Glomerular visceral epithelial cell (primary cell): ENCODE data around the gene NMRAL1.

Source experiments
- DNase-seq: peaks from one replicate; pipeline ENCODE4 v3.0.0-alpha.2; 2016; ENCODE audit errors: extremely low spot score

The NMRAL1 gene

DNA sequence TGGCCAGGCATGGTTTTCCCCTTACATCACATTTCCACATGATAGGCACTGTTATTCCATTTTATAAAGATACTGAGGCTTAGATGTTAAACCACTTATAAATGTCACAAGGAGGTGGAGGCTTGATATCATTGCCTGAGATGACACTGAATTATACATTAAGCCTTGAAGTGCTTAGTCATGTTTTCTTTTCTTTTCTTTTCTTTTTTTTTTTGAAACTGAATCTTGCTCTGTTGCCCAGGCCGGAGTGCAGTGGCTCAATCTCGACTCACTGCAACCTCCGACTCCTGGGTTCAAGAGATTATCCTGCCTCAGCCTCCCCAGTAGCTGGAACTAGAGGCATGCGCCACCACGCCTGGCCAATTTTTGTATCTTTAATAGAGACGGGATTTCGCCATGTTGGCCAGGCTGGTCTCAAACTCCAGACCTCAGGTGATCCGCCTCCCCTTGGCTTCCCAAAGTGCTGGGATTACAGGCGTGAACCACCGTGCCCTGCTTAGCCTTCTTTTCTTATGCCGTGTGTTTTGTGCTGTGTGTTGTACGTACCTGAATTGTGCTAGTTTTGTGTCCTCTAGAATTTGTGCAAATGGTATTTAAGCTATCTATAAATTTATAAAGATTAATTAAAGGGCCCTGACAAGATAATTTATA, 47.6 kb downstream of the NMRAL1 start:
- no peak for DNase-seq

DNA sequence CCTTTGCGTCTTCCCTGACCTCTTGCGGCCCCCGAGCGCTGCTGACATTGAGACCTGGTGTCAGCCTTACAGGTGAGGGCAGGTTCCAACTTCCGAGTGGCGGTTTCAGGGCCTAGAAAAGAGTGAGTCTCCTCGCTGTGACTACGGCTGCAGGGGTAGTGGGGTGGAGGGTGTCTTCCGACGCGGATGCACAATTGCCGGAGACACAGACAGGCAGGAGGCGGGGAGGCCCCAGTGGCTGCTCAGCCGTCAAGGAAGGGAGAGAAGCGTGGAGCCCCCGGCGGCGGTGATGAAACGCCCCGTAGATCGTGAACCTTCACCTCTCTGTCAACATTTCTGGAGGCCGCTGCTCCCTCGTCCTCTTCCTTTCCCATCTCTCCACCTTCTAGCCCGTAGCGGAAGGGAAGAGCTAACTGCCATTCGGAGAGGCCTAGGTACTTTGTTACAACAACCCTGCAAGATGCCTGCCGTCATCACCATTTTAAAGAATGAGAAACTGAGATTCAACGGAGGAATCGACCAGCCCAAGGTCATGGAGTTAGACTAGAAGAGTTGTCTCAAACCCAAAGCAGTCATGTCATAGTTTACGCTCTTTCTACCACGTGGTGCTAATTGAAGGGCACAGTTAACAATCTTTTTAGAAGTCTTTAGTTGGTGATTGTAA, 48.3 kb downstream of the NMRAL1 start:
- DNase-seq, result no peak

DNA sequence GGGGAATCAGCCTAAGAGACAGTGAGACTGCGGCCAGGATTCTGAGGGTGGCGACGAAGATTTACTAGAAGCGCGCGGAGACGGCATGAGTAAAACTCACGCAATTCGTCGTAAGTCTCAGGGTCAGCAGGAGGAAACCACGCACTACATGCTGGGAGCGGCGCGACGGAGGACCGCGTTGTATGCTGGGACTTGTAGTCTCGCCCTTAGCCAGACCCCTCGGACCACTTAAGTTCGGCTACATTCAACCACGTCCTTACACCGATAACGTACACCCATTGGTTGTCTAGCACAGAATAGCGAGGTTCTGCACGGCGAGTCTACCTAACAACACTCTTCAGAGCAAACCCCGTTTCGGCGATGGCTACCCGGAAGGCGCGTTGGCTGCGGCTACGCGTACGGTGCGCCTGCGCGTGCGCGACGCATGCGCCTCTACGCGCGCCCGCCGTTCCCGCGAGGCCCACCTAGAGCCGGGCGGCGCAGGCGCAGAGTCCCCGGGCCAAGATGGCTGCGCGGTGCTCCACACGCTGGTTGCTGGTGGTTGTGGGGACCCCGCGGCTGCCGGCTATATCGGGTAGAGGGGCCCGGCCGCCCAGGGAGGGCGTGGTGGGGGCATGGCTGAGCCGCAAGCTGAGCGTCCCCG, 48.9 kb downstream of the NMRAL1 start, which contains the start of gene DNAJA3:
Gene DNAJA3, plus strand, starts transcription at position 491 of the 643 bp plus-strand sequence. Its CDS starts 14 bp downstream, at position 505.
- DNase-seq, result peak; percentile 87

DNA sequence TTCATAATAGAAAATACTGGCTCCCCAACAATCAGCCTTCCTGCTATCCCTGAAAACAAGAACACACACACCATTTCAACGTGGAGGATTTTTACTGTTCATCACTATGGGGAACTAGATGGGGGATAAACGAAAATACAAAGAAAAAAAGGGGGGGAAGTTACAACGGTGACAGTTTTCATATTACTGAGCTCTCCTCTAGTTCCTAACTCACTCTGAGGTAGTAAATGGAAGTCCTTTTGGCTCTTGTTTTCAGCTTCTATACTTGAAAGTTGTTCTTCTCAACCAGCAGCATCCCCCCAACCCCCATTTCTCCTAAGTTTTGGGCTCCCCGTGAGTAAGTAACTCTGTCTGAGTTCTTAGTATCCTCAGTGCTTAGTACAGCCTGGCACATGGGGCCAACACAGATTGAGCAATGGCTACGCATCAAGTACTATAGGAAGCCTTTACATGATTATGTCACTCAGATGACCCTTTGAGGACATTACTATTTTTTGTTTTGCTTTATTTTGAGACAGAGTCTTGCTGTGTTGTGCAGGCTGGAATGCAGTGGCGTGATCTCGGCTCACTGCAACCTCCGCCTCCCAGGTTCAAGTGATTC, 53.8 kb downstream of the NMRAL1 start:
- no peak for DNase-seq

DNA sequence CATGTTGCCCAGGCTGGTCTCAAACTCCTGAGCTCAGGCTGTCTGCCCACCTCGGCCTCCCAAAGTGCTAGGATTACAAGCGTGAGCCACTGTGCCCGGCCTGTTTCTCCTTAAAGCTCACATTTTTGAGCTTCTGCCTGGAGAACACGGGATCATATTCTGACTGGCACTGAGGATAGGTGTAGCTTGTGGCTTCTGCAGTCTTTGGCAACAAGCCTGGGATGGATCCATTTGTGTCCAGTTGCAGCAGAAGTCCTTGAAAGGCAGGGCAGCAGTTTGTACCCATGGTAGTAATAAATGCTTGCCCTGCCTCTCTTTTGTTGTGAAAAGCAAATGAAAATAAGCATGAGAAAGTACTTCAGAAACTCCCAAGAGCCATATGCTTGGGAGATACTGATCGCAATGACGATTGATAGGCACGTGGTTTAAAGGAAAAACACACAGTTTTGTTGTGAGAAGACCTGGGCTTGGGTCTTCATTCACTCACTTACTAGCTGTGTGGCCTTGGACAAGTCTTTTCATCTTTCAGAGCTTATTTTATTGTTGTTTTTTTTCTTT, 54.9 kb downstream of the NMRAL1 start:
- DNase-seq, result no peak

DNA sequence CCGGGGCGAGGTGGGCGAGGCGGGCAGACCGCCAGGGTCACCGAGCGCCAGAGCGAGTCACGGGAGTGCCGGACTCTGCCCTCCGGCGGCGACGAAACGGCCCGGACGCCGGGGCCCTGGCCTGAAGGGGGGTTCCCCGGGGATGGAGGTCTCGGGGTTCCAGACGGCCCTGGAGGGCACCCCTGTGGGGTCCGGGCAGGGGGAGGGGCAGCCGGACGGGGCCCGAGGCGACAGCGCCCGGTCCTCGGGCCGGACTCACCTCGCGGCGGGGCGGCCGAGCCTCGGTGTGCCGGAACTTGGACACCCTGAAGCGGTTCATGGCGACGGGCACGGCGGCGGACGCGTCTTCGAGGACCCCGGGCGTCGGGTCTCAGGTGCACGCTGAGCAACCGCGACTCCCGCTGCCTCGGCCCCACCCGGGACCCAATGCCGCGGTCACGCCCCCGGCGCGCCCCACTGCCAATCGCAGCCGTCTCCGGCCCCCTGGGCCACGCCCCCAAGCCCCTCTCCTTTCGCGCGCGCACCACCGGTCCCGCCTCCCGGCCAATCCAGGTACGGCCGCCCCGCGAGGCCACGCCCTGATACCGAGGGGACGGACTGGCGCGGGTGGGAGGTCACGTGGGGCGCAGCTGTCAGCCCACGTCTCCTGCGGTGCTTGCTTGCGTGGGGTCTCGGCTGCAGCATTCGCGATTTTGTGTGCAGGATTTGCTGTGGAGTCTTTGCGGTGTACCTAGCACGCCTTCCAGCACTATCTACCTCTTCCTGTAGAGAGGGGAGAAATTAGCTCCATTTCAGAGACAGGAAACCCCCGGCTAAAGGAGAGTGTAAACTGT, 58.0 kb downstream of the NMRAL1 start, which contains the start of gene CORO7:
Gene CORO7, minus strand, starts transcription at position 397 of the 833 bp plus-strand sequence. Its CDS starts 78 bp downstream, at position 319.
- DNase-seq, result peak; percentile 90

DNA sequence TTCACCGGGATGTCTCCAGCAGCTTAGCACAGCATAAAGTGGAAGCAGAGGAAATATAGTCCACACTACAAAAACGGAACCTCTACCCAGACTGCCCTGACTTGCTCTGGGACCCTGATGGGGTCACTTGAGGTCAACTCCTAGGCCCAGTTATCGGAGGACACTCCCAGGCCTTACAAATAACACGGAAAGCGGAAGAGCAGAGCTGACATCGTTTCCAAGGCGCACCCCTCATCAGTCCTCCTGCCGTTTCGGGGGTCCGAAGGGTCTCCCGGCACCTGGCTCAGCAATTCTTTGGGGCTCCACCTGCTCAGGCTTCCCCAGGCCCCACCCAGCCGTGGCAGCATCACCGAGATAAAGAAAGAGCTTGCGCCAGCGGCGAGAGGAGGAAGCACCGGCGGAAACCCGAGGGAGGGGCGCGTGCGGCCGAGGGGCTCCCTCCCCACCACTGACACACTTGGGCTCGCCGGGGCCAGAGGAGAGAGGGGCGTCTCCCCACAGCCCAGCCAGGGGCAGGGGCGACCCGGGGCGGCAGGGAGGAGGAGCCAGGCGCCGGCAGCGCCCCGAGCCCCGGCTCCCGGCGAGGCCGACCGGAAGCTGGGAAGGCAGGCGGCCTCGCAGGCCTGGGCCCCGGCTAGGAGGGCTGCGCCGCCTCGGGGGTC, 58.8 kb downstream of the NMRAL1 start:
- DNase-seq, result peak; percentile 10

DNA sequence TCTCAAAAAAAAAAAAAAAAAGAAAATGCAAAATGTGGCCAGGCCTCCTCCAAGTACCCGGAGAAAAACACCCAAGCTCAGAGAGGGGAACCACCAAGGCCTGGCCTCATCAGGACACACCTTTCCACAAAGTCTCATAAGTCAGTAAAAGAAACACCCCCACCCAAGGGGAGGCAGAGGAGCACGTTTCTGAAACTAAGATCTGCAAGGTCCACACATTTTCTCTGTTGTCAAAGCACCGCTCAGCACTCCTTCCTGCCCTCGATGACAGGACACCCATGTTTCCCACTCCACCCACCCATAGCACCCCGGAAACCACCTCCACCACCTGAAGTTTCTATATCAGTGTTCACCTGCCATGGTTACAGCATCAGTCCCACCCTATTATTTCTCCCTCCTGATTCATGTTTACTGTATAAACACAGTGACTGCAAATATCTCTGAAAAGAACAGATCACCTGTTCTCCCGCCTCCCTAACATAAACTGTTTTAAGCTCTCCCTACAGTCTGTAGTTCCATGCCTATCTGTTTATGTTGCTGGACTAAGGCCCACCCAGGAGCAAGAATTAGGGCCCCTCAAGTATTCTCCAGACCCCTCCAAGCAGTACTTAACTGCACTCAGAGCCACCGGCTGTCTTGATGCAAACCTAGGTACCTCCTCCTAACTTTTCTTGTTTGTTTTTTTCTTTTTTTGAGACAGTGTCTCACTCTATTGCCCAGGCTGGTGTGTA, 60.1 kb downstream of the NMRAL1 start:
- no peak for DNase-seq

DNA sequence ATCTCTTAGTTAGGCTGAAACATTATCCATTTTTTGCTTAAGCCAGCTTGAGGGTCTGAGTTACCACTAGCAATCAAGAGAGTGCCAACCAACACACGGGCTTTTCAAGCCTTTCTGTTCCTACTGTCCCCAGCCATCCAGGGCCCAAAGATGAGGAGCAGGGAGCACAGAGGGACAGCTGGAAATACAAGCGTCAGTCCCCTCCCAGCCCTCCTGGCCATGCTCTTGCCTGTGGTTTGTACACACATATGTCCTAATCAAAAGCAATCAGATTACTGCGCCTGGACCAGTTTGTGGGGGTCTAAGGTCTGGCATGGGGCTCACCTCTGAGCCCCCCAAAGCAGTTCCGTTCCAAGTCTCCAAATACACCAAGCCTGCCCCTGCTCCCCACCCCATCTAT, 61.6 kb downstream of the NMRAL1 start:
- DNase-seq, result no peak

DNA sequence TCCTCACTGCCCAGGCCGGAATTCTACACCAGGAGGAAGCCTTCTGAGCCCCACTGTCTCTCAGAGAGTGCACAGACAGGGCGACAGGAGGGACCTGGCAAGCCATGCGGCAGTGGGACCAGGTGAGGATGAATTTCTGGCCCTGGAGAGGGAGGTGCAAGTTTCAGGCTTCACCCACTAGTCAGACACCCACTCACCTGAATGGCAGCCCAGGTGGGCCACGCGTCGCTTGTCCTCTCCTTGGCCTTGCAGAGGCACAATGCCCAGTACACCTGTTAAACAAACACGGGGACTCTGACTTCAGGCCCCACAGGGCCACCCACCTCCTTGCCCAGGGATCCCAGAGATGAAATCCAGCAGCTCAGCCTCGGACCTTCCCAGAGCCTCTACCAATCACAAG, 62.3 kb downstream of the NMRAL1 start:
- DNase-seq, result no peak
